ENCODE measurements around the gene SAMD8.
"Not testable (repeated sequence)": the region's sequence is repeated elsewhere in the genome, so short reads cannot be mapped to it uniquely, and the experiment has no call there.

SAMD8 gene

DNA sequence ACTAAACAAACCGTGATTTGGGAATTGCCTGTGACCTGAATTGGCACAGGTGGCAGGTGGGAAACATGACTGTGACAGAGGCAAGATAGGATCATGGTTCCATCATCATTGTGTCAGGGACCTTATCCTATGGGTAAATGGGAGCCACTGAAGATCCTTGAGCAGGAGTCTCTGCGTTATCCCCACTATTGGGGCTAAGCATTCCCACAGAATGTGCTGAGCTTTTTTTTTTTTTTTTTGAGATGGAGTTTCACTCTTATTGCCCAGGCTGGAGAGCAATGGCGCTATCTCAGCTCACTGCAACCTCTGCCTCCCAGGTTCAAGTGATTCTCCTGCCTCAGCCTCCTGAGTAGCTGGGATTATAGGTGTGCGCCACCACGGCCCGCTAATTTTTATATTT lies 88.5 kb downstream of the SAMD8 start:
- DNase-seq = not testable (repeated sequence)

DNA sequence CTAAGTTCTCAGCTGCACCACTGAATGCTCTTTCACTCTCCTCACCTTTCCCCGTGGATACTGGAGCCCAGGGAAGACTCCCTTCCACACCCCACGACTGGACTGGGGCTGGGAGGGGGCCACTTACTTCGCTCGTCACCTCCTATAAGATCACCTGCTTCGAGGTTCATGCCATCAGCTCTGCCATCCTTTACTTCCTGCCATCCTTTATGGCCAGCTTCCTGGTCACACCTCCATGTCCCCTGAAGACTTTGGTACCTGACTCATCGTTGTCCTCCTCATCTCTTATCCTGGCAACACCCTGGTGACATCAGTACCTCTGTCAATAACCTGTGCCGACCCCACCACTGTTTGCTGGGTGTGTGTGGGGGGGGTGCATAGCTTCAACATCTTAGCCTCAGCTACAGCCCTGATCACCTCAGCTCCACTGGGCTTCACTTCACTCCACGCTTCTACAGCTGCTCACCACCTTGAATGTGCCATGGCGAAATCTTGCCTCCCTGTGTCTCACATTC lies 90.4 kb downstream of the SAMD8 start:
- no peak for DNase-seq

GRCh38 chr10:75202321-75203045 lies 91.0 kb downstream of the SAMD8 start:
- DNase-seq = peak; percentile 31 to 53

- not testable (repeated sequence) for DNase-seq
Measured at GRCh38 chr10:75203046-75203620, 91.7 kb downstream of the SAMD8 start.

DNA sequence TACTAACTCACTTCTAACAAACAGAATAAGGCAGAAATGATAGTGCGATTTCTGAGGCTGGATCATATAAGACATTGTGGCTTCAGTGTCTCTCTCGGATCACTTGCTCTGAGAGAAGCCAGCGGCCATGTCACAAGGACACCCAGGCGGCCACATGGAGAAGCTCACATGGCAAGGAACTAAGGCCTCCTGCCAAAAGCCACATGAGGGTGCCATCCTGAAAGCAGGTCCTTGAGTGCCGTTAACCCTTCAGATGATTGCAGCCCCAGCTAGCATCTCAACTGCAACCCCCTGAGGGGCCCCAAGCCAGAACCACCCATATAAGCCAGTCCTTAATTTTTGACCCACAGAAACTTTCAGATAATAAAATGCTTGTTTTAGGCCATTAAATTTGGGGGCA lies 92.3 kb downstream of the SAMD8 start:
- no peak for DNase-seq

DNA sequence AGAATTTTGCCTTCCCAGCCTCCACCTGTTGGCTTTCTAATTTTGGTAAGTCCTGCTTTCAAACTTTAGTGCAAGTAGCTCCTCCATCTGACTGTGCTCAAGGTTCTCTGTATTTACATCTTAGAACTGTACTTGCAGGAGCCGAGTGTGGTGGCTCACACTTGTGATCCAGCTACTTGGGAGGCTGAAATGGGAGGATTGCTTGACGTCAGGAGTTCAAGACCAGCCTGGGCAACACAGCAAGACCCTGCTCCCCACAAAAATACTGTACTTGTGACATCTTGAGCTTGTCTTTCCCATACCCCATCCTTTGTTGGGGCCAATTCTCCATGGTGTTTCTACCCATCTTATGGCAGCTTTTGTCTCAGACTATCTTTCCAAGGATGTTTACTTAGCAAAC lies 94.5 kb downstream of the SAMD8 start:
- no peak for DNase-seq

GRCh38 chr10:75206638-75207037 lies 95.2 kb downstream of the SAMD8 start:
- DNase-seq = not testable (repeated sequence)

GRCh38 chr10:75207079-75207856 lies 95.8 kb downstream of the SAMD8 start:
- DNase-seq = no peak

GRCh38 chr10:75207857-75208144 lies 96.3 kb downstream of the SAMD8 start:
- no peak for DNase-seq

DNA sequence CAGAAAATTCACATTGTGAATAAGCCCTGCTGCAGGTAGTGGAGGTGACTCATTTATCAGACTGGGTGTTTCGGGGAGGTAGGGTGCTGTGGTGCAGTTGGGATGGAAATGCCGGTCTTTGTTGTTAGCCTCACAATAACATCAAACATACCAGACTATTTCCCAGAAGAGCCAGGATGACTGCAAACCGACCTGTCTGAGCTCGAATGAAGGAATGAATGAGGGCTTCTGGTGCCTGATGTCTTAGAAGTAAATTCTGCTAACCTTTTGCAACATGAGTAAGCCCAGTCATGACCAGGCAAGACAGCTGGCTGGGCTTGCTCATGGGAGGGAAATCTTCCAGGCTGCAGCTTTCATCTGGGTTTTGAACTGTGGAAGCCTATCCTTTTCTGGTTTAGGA lies 96.7 kb downstream of the SAMD8 start:
- DNase-seq = no peak

GRCh38 chr10:75209086-75209920 lies 97.8 kb downstream of the SAMD8 start:
- peak in 1 of 2 donors; percentile 42 for DNase-seq

DNA sequence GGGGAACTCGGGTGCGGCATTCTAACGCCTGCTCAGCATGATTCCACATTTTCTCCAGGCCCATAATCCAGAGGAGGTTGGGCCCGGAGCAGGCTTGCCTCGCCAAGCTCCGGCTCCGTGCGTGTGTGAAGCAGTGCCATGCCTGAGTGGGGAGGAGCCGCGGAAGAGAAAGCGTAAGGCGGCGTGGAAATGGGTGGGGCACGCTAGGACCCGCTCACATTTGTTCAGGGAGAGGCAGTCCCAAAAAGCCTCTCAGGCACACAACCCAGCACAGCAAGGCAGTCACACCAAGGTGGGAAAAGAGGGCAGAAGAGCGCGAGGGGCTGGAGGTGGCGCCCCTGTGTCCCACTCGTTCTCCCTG lies 98.4 kb downstream of the SAMD8 start:
- peak; percentile 60 to 75 for DNase-seq

DNA sequence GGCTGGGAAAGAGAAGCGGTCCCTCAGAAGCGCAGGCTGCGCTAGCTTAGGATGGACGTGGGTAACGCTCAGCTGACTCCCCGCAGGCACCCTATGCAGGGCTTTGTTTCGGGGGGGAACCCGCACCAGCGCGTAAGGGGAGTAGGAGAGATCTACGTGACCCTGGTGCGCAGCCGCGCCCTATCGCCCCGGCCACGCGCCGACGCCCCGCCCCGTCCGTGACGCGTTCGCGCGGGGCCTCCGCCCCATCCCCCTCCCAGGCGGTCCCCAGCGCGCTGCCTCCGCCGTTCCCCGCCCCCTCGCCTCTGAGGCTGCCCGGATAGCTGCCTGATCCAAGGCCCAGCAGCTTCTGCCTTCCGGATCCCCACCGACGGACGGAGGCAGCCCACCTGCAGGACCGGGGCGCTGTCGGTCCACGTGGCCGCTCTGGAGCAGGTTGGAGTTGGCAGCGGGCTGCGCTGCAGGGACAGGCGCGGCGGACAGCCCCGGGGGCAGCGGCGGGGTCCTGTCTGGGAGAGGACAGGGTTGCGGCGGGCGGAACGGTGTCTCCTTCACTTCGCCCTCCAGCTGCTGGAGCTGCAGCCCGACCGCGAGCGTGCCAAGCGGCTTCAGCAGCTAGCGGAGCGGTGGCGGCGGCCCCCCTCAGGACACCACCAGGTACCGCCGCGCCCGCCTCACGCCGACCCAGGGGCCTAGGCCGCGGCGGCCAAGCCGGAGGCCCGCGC lies 99.0 kb downstream of the SAMD8 start, which contains the start of gene VDAC2:
VDAC2 (plus strand) TSS at position 515 of the 725 bp plus-strand sequence. CDS start 363 bp downstream, outside the sequence.
- peak; percentile 89 to 94 for DNase-seq

GRCh38 chr10:75211007-75211691 lies 99.7 kb downstream of the SAMD8 start:
- DNase-seq = peak; percentile 56 to 72

GRCh38 chr10:75212343-75212742 lies 100.9 kb downstream of the SAMD8 start:
- no peak for DNase-seq

DNA sequence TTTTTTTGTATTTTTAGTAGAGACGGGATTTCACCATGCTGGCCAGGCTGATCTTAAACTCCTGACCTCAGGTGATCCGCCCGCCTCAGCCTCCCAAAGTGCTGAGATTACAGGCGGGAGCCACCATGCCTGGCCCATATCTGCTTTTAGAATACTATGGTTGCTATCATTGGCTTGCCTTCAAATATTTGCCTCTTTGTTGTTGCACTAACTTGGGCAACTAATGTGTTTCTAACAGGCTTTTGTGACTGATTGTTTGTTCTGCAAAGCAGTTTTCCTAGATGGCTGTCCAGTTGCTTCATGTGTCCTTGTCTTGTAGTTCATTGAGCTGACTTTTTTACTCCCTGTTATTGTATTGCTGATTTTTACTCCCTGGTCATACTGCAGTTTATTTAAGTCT lies 108.8 kb downstream of the SAMD8 start:
- DNase-seq = no peak

GRCh38 chr10:75221492-75221891 lies 110.0 kb downstream of the SAMD8 start:
- DNase-seq = not testable (repeated sequence)

DNA sequence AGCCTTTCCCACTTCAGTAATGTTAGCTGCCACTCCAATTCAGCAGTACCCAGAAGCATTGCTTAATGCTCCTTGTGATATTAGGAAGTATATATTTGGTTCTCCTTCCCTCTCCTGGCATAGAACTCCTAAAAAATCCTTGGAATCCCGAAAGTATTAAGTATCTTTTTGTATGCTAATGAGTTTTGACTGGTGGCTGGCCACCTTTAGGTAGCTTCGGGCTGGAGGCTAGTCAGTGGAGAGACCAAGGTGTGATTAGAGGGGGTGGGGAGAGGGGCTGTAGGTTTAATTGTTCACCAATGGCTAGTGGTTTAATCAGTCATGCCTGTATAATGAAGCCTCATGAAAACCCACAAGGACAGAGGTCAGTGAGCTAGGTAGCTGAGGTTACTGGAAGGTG lies 112.1 kb downstream of the SAMD8 start:
- no peak for DNase-seq

DNA sequence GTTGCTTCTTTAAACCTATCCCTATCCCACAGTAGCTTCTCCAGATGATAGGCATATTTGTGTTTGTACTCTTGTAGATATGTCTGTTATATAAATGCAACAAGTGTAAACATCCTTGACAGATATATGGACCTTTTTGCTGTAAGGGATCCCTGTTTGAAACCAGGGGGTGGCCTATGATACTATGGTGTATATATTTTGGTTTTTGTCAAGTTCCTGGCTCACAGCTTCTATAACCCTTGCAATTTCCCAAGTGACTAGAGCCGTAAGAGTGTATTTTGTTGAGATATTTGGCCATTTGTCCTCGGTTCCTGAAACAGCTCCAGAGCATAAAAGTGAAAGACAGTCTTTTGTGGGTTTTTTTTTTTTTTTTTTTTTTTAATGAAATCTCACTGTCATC lies 114.6 kb downstream of the SAMD8 start:
- DNase-seq = no peak

DNA sequence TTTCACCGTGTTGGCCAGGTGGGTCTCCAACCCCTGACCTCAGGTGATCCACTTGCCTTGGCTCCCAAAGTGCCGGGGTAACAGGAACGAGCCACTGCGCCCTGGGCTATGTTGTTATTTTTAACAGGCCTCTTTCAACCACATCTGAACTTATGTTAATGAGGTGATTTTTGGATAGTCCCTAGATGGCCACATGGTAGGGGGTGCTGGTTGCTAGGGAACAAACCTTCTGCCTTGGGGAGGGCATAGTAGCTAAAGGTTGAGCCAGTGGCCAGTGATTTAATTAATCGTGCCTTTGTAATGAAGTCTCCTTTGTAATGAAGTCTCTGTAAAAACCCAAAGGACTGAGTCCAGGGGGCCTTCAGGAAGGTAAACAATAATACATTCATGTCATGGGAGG lies 115.2 kb downstream of the SAMD8 start:
- no peak for DNase-seq

- DNase-seq = no peak
Measured at GRCh38 chr10:75228278-75228677, 116.8 kb downstream of the SAMD8 start.

GRCh38 chr10:75228834-75229233 lies 117.4 kb downstream of the SAMD8 start:
- no peak for DNase-seq
